GM21515 (cell line): ENCODE data around the gene PCED1A.

Experiments
- ATAC-seq: cut with Tn5 transposase; IDR thresholded peaks from one replicate; pipeline ENCODE4 v1.9.1; 2021; ENCODE audit not compliant: unreplicated experiment

PCED1A gene

GRCh38 chr20:2840138-2840966 is at the start of gene PCED1A, which contains the start of gene VPS16:
TSS of gene PCED1A (minus strand) at chr20:2840655. CDS start at chr20:2839912, 743 bp downstream.
TSS of gene VPS16 (plus strand) at chr20:2840745. CDS start at chr20:2840775, 30 bp downstream.
- peak; percentile 89 for ATAC-seq

- ATAC-seq = no peak
Measured at GRCh38 chr20:2889797-2890196, 49.3 kb upstream of the PCED1A start.

GRCh38 chr20:2889209-2889608 is 48.8 kb upstream of the PCED1A start:
- no peak for ATAC-seq

GRCh38 chr20:2888224-2888955 is 47.9 kb upstream of the PCED1A start:
- ATAC-seq = no peak

- no peak for ATAC-seq
Measured at GRCh38 chr20:2887715-2888114, 47.3 kb upstream of the PCED1A start.

- ATAC-seq = no peak
Measured at GRCh38 chr20:2883726-2884637, 43.5 kb upstream of the PCED1A start.

- no peak for ATAC-seq
Measured at GRCh38 chr20:2880650-2881049, 40.2 kb upstream of the PCED1A start.

- no peak for ATAC-seq
Measured at GRCh38 chr20:2879146-2879545, 38.7 kb upstream of the PCED1A start.

- ATAC-seq = no peak
Measured at GRCh38 chr20:2878515-2878914, 38.1 kb upstream of the PCED1A start.

GRCh38 chr20:2875690-2876203 is 35.3 kb upstream of the PCED1A start:
- ATAC-seq = no peak

GRCh38 chr20:2874456-2874855 is 34.0 kb upstream of the PCED1A start:
- no peak for ATAC-seq

- ATAC-seq = no peak
Measured at GRCh38 chr20:2873747-2874041, 33.2 kb upstream of the PCED1A start.

GRCh38 chr20:2873010-2873746 is 32.7 kb upstream of the PCED1A start, which contains the start of gene PTPRA:
TSS of gene PTPRA (plus strand) at chr20:2873481. CDS start at chr20:2964278, 90,797 bp downstream.
- peak; percentile 91 for ATAC-seq

- peak; percentile 22 for ATAC-seq
Measured at GRCh38 chr20:2872459-2873009, 32.1 kb upstream of the PCED1A start.

GRCh38 chr20:2871661-2872458 is 31.4 kb upstream of the PCED1A start:
- no peak for ATAC-seq

- ATAC-seq = no peak
Measured at GRCh38 chr20:2871111-2871465, 30.6 kb upstream of the PCED1A start.

- ATAC-seq = no peak
Measured at GRCh38 chr20:2869381-2869780, 28.9 kb upstream of the PCED1A start.

GRCh38 chr20:2867081-2867864 is 26.8 kb upstream of the PCED1A start:
- ATAC-seq = no peak
